Lung microvascular endothelial cell (primary cell): Measurements from ENCODE around the gene SCAF1. TPM values are rescaled to one million over a fixed set of nuclear protein-coding genes. Genes with fewer than 3 reads are reported as not detected.

Experiments
- DNase-seq, 2 donors: peaks; one replicate each; pipeline versions ENCODE4 v3.0.0 to v3.0.0-alpha.2; 2010; ENCODE audit warnings: low read depth in 2 of 2
- total RNA-seq: library from RNA; depleted of rRNA; stranded (reverse); fragments of >200 nt; gene quantifications from 2 replicates; pipeline ENCODE4 v1.2.1, GENCODE V29; 2014

Gene SCAF1
- total RNA-seq, 1 donor from 2014 or later: 6.3 TPM

- peak; percentile 97 for DNase-seq
Observed at GRCh38 chr19:49665351-49666119, 23.5 kb downstream of the SCAF1 start, which contains the start of the genes BCL2L12 and IRF3. Gene BCL2L12, plus strand, starts transcription at chr19:49665933. Its CDS starts 760 bp downstream, at chr19:49666693. Gene IRF3, minus strand, starts transcription at chr19:49665857. Its CDS starts 1,019 bp downstream, at chr19:49664838.

DNA sequence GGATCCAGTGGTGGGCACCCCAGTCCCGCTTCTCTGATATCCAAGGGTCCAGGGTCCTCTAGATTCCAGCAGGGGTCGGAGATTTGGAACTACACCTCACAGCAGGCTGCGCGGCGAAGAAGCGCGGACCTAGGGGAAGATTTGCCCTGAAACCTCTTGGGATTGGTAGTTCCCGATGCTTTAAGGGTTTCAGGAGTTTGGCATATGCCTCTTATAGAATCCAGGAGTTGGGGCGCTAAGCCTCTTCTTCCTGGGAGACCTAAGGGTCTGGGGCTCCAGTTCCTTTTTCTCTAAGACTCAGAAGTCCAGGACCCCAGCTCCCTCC is 24.1 kb downstream of the SCAF1 start:
- DNase-seq: no peak

- no peak for DNase-seq
Observed at GRCh38 chr19:49667473-49667872, 25.5 kb downstream of the SCAF1 start.

DNA sequence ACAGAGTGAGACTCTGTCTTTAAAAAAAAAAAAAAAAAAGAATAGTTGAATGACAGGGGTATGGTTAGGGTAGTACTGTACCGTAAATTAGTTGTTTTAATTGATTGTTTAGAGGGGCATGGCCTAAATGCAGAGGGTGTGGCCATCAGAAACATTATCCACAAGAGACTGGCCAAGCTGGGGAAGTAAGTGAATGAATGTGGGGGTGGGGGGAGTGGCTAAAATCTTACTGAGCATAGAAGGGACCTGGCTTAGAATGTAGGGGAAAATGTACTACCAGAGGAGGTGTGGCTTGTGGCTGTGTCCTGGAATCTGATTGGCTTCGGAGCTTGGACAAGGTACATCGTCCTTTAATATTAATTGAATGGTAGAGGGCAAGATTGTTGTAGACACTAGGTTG is 27.5 kb downstream of the SCAF1 start:
- no peak for DNase-seq

GRCh38 chr19:49672131-49672919 is 30.3 kb downstream of the SCAF1 start:
- peak; percentile 78 to 87 for DNase-seq

DNA sequence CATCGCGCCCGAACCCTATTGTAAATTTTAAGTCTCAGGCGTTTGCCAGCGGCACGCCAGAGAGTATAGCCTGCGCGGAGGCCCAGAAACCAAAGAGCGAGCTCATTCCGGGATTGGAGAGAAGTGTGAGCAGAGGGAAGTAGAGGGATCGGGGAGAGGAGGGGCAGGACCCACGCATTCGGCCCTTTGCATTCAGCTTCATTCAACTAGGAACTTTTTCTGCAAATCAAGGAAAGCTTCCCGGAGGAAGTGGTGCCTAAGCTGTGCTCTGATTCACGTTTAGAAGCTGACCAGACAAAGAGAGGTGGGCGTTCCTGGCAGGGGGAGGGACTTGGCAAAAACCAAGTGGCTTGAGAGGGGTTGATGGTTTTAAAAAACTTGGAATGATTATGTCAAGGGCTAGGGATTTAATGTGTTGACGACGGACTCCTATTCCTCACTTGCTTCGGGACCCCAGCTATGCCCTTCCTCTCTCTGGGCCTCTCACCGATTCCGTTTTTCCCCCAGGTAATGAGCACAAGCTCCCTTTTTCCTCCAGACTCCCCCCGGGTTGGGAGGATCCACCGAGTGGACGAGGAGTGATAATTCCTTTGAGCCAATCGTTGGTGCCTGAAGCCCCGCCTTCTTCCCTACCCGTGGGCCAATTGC is 34.3 kb downstream of the SCAF1 start:
- peak; percentile 94 to 97 for DNase-seq

GRCh38 chr19:49676784-49677230 is 34.8 kb downstream of the SCAF1 start:
- DNase-seq: peak; percentile 100

DNA sequence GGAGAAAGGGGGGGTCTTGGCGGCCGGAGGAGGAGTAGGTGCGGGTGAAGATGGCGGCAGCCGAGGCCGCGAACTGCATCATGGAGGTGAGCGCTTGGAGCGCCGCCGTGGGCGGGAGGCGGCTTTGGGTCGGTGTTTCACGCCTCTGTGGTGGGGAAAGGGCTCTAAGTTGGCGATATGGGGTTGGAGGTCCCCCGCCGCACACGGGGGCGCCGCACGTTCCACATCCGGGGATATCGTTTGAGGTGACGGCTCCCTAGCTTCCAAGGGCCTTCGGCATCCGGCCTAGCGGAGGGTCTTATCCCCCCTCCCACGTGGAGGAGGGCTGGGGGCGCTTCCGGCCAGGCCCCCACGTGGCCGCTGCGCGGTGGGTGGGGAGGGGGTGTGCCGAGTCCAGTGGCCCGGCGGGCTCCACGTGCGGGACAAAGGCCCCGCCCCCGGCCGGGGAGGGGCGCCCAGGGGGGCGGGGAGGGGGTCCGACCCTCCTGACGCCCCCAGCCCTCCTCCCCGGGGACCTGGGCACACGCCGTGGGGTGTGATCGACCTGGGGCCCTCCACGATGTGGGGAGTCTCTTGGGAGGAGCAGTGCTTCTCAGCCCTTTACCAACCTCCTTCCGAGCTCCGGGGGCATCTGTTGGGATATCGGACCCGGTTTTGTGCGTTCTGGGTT is 35.4 kb downstream of the SCAF1 start, which contains the start of gene PRMT1:
TSS of gene PRMT1 (plus strand) at position 41 of the 670 bp plus-strand sequence. CDS start at position 51, 10 bp downstream.
- peak; percentile 35 to 67 for DNase-seq

DNA sequence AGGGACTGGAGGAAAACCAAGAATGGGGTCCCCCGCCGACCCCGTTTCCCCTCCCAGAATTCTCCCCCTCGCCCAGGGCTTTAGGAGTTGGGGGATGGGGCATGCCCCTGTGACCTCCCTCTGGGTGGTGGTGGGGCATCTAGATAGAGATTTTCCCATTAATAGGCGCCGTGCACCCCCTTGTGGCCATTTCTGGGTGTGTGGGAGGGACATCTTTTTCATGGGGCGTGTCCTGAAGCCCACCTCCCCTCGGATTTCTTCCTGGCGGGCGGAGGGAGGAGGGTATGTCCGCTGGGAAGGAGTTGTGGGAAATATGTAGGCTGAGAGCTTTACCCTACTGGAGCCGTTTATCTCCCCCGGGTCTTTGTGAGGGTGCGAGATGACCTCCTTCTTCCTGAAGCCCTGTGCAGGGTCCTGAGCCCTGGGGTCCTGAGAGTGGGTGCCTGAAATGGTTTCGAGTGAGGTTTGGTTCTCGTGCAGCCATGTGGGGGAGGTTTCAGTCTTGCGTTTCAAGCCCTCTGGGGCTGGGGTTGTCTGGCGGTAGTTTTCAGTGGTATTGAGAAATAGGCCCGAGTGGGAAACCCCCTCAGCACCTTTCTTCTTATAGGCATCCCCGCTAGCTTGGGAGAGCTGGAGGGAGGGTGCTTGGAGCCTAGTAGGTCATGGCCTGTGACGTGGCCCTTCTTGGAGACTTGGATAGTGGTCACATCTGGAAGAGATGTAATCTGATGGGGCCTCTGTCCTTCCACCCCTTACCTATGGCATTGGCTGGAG is 36.1 kb downstream of the SCAF1 start:
- peak; percentile 64 to 77 for DNase-seq

DNA sequence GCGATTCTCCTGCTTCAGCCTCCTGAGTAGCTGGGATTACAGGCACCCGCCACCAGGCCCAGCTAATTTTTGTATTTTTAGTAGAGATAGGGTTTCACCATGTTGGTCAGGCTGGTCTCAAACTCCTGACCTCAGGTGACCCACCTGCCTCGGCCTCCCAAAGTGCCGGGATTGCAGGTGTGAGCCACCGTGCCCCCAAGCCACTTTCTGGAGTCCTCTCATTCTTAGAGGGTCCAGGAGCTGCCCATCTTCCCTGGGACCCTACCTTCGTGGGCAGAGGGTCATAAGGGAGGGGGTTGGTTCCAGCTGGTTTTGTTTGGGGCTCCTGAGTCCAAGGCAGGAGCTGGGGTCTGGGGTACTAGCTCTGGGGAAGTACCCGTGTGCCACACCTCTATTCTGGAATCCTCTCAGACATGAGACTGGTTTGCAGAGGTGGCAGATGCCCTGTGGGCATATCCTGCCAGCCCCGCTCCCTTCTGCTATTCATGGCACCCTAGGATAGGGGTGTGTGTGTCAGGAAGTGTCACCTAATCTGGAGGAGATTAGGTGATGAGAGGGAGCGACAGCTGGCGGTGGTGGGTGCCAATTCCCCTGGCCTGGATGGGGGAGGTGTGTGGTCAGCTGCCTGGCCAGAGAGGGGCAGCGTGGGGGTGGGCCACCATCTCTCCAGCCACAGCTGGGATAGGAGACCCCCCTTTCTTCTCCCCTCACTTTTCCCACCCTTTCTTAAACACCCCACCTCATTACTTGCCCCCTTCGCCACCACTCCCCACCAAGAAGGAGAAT is 37.2 kb downstream of the SCAF1 start:
- DNase-seq: no peak

GRCh38 chr19:49679771-49680413 is 37.9 kb downstream of the SCAF1 start:
- no peak for DNase-seq

GRCh38 chr19:49680421-49681351 is 38.7 kb downstream of the SCAF1 start:
- DNase-seq: peak; percentile 85 to 88

- DNase-seq: no peak
Observed at GRCh38 chr19:49681830-49682229, 39.8 kb downstream of the SCAF1 start.

DNA sequence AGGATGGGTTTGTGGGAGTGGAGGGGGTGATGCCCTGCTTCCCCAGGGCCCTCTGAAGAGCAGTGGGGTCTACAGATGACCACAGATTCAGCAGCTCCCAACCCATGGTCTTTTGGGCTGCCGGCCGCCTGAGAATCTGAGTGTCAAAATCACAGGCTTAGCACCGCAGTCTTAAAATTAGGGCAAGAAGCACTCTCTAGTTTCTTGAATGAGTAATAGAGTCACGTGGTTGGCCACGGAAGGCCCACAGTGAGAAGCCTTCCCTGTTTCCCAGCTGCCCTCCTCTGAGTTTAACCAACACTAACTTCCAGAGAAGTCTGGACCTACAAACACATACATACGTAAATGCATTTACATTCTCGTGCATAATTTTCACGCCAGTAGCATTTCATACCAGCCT is 40.3 kb downstream of the SCAF1 start:
- DNase-seq: no peak

DNA sequence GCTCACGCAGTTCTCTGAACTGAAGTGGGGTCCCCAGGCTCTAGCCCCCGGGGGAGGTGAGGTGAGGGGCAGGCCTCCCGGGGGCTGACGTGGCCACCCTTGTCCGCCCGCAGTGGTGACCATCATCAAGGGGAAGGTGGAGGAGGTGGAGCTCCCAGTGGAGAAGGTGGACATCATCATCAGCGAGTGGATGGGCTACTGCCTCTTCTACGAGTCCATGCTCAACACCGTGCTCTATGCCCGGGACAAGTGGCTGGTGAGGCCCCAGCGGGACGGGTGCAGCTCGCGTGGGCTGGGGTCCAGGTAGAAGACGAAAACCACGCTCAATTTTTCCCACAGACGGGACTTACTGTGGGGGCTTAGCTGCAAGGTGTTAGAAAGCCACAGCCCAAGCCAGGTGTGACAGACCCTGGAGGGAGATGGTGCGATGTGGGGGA is 41.8 kb downstream of the SCAF1 start:
- DNase-seq: no peak

GRCh38 chr19:49684251-49684982 is 42.4 kb downstream of the SCAF1 start:
- no peak for DNase-seq

DNA sequence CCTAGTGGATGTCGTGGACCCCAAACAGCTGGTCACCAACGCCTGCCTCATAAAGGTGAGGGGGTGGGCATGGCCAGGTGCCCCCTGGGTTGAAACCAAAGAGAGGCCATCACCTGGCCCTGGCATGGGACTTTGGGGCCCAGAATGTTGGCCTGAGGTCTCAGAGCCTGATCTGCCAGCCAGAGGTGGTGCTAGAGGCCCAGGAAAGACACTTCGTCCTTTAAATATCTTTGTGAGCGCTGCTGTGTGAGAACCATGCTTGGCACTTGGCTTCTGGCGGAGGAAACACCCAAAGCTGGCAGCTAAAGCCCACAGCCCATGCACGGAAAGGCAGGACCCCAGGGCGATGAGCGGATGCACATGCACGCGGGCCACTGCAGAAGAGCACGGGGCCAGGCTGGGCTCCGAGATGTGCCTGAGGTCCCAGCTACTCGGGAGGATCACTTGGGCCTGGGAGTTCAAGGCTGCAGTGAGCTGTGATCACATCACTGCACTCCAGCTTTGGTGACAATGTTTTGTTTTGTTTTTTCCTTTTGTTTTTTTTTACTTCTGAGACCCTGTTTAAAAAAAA is 43.1 kb downstream of the SCAF1 start:
- no peak for DNase-seq
